Loucy (cell line): ENCODE results near the gene MYO9A.

Source experiments
- CTCF ChIP-seq: fragments of 200-600 bp; sonication (generic); conservative IDR thresholded peaks from 2 replicates; pipeline ENCODE4 v1.5.1; 2014; ENCODE audit warnings: mild to moderate bottlenecking, antibody characterized with exemption, low read length
- EZH2phosphoT487 ChIP-seq: fragments of 200-600 bp; IDR thresholded peaks from 2 replicates; pipeline ENCODE4 v1.6.1; 2018; ENCODE audit warnings: antibody characterized with exemption, mild to moderate bottlenecking, moderate library complexity, borderline replicate concordance

GRCh38 chr15:71813723-71814470, 304.1 kb downstream of the MYO9A start:
- TF ChIP-seq CTCF (no peak), EZH2phosphoT487 (no peak)
